Measurements from ENCODE around the gene CYYR1.

DNA sequence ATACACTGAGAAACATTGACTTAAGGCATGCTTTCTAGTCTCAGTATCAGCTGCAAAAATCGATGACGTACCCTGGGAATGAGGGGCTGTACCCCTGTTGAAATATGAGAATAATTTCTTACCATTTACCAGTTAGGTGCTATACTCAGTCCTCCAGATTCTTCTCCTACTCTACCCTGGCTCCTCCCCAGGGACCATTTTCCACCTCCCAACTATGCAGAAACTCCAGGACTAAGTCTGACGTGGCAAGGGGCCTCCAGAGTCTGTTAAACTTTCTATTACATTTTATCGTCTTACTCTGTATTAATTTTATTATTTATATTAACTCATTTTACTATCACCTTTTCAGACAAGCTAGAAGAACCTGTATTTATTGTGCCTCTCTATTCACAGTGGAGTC, 124.3 kb downstream of the CYYR1 start:
- TF ChIP-seq POLR2A (IDR thresholded peaks at IDR 0.05), result no peak
- TF ChIP-seq, protein P1, sequence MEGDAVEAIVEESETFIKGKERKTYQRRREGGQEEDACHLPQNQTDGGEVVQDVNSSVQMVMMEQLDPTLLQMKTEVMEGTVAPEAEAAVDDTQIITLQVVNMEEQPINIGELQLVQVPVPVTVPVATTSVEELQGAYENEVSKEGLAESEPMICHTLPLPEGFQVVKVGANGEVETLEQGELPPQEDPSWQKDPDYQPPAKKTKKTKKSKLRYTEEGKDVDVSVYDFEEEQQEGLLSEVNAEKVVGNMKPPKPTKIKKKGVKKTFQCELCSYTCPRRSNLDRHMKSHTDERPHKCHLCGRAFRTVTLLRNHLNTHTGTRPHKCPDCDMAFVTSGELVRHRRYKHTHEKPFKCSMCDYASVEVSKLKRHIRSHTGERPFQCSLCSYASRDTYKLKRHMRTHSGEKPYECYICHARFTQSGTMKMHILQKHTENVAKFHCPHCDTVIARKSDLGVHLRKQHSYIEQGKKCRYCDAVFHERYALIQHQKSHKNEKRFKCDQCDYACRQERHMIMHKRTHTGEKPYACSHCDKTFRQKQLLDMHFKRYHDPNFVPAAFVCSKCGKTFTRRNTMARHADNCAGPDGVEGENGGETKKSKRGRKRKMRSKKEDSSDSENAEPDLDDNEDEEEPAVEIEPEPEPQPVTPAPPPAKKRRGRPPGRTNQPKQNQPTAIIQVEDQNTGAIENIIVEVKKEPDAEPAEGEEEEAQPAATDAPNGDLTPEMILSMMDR (IDR thresholded peaks at IDR 0.05), result no peak
